ENCODE results near the gene CST2. TPM values are rescaled to one million over a fixed set of nuclear protein-coding genes. Genes with fewer than 3 reads are reported as not detected.
"Not testable (repeated sequence)": the region's sequence is repeated elsewhere in the genome, so short reads cannot be mapped to it uniquely, and the experiment has no call there.

The CST2 gene
- total RNA-seq, 4 donors from 2014 or later = not detected

DNA sequence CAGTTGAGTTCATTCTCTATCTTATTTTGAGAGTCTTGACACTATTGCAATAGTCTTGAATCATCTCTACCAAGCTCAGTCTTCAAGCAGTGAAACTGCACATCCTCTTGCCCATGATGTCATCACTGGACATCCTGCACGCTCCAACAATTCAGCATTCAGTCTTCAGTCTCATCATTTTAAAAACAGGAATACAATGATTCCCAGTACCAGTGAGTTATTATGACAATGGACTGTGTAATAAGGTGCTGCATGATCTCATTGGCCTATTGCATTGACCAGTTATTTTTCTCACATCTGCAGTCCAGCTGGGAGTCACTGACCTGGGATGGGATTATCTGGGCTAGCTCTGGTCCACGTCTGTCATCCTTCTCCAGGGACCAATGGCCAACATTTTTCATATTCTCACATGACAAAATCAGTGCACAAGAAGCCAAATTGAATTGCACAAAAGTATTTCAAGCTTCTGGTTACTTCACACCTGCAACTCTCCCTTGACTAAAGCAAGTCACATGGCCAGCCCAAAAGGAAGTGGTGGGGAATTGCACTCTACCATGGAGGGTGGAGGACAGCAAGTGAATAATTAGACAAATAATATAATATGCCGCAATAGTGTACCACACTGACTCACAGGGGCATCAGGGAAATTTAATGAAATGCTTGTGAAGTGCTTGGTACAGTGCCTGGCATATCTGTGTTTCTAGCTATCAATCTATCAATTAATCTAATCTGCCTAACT lies 6.4 kb upstream of the CST2 start:
- intact Hi-C loops (cut with DNase I; ENCODE audit: low total_unique reads) (no loop called here), in situ Hi-C loops (cut with MboI; ENCODE audit: low sequenced_read_pairs in 4 of 4) (no loop called here)
- H3K27me3 ChIP-seq = no peaks in the 10 kb centered on the region
- no peaks in the 10 kb centered on the region for H3K36me3 ChIP-seq
- no peak overlapping the region for H3K27ac ChIP-seq
- no peaks in the 10 kb centered on the region for H3K4me1 ChIP-seq
- no peak for TF ChIP-seq POLR2A (IDR thresholded peaks at IDR 0.05)
- TF ChIP-seq, protein P1, sequence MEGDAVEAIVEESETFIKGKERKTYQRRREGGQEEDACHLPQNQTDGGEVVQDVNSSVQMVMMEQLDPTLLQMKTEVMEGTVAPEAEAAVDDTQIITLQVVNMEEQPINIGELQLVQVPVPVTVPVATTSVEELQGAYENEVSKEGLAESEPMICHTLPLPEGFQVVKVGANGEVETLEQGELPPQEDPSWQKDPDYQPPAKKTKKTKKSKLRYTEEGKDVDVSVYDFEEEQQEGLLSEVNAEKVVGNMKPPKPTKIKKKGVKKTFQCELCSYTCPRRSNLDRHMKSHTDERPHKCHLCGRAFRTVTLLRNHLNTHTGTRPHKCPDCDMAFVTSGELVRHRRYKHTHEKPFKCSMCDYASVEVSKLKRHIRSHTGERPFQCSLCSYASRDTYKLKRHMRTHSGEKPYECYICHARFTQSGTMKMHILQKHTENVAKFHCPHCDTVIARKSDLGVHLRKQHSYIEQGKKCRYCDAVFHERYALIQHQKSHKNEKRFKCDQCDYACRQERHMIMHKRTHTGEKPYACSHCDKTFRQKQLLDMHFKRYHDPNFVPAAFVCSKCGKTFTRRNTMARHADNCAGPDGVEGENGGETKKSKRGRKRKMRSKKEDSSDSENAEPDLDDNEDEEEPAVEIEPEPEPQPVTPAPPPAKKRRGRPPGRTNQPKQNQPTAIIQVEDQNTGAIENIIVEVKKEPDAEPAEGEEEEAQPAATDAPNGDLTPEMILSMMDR (IDR thresholded peaks at IDR 0.05 in 4 of 5, conservative IDR thresholded peaks at IDR 0.05 in 1 of 5) = no peak
- H3K4me3 ChIP-seq = no peak overlapping the region
- ATAC-seq (no peak), DNase-seq (no peak)
- no peaks in the 10 kb centered on the region for H3K9me3 ChIP-seq

GRCh38 chr20:23831961-23832360 lies 5.4 kb upstream of the CST2 start:
- DNase-seq; H3K4me3 ChIP-seq; H3K9me3 ChIP-seq; H3K27me3 ChIP-seq; H3K4me1 ChIP-seq; H3K27ac ChIP-seq; ATAC-seq; in situ Hi-C loops (cut with MboI; ENCODE audit: low sequenced_read_pairs in 4 of 4); intact Hi-C loops (cut with DNase I; ENCODE audit: low total_unique reads); H3K36me3 ChIP-seq: not testable (repeated sequence)

- intact Hi-C loops (cut with DNase I; ENCODE audit: low total_unique reads) = no loop called here
- DNase-seq = no peak
- Histone ChIP-seq H3K27me3 (no peaks in the 10 kb centered on the region), H3K27ac (no peak overlapping the region), H3K9me3 (no peaks in the 10 kb centered on the region), H3K4me1 (no peaks in the 10 kb centered on the region), H3K4me3 (no peak overlapping the region), H3K36me3 (no peaks in the 10 kb centered on the region)
- in situ Hi-C loops (cut with MboI; ENCODE audit: low sequenced_read_pairs in 4 of 4) = no loop called here
- no peak for ATAC-seq
- TF ChIP-seq, protein P1 (IDR thresholded peaks at IDR 0.05 in 4 of 5, conservative IDR thresholded peaks at IDR 0.05 in 1 of 5) = no peak
- TF ChIP-seq POLR2A (IDR thresholded peaks at IDR 0.05) = no peak
Observed at GRCh38 chr20:23823621-23824324, 2.8 kb downstream of the CST2 start.

DNA sequence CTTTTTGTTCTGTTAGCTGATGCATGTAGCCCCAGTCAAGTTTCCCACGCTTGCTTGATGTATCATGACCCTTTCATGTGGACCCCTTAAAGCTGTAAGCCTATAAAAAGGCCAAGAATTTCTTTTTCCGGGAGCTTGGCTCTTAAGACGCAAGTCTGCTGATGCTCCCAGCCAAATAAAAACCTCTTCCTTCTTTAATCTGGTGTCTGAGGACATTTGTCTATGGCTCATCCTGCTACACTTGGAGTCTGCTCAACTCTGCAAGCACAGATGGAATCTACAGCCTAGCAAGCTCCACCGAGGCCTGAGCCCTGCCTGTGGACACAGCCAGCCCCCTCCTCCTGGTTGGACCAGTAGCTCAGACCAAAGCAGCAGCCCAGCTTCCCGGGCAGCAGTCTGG lies 3.4 kb downstream of the CST2 start:
- intact Hi-C loops (cut with DNase I; ENCODE audit: low total_unique reads) (no loop called here), in situ Hi-C loops (cut with MboI; ENCODE audit: low sequenced_read_pairs in 4 of 4) (no loop called here)
- H3K27ac ChIP-seq = no peak overlapping the region
- DNase-seq (no peak), ATAC-seq (no peak)
- H3K36me3 ChIP-seq = no peaks in the 10 kb centered on the region
- H3K27me3 ChIP-seq = no peaks in the 10 kb centered on the region
- H3K9me3 ChIP-seq = no peaks in the 10 kb centered on the region
- TF ChIP-seq, protein P1 (IDR thresholded peaks at IDR 0.05 in 4 of 5, conservative IDR thresholded peaks at IDR 0.05 in 1 of 5) = no peak
- TF ChIP-seq POLR2A (IDR thresholded peaks at IDR 0.05) = no peak
- no peak overlapping the region for H3K4me3 ChIP-seq
- no peaks in the 10 kb centered on the region for H3K4me1 ChIP-seq

GRCh38 chr20:23820493-23820892 lies 6.0 kb downstream of the CST2 start:
- H3K36me3 ChIP-seq = no peaks in the 10 kb centered on the region
- no peak for TF ChIP-seq POLR2A (IDR thresholded peaks at IDR 0.05)
- TF ChIP-seq, protein P1 (IDR thresholded peaks at IDR 0.05 in 4 of 5, conservative IDR thresholded peaks at IDR 0.05 in 1 of 5) = no peak
- no peaks in the 10 kb centered on the region for H3K4me1 ChIP-seq
- no peak overlapping the region for H3K4me3 ChIP-seq
- H3K27ac ChIP-seq = no peak overlapping the region
- intact Hi-C loops (cut with DNase I; ENCODE audit: low total_unique reads) (no loop called here), in situ Hi-C loops (cut with MboI; ENCODE audit: low sequenced_read_pairs in 4 of 4) (no loop called here)
- ATAC-seq (no peak), DNase-seq (no peak)
- no peaks in the 10 kb centered on the region for H3K9me3 ChIP-seq
- H3K27me3 ChIP-seq = no peaks in the 10 kb centered on the region

DNA sequence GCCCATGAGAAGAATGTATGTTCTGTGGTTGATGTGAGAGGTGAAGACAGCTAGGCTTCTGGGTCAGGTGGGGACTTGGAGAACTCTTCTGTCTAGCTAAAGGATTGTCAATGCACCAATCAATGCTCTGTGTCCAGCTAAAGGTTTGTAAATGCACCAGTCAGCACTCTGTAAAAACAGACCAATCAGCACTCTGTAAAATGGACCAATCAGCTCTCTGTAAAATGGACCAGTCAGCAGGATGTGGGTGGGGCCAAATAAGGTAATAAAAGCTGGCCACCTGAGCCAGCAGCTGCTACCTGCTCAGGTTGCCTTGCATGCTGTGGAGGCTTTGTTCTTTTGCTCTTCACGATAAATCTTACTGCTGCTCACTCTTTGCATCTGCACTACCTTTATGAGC lies 15.0 kb downstream of the CST2 start:
- H3K4me3 ChIP-seq; H3K9me3 ChIP-seq; in situ Hi-C loops (cut with MboI; ENCODE audit: low sequenced_read_pairs in 4 of 4); H3K27me3 ChIP-seq; intact Hi-C loops (cut with DNase I; ENCODE audit: low total_unique reads); H3K36me3 ChIP-seq; DNase-seq; H3K27ac ChIP-seq; H3K4me1 ChIP-seq; ATAC-seq: not testable (repeated sequence)

DNA sequence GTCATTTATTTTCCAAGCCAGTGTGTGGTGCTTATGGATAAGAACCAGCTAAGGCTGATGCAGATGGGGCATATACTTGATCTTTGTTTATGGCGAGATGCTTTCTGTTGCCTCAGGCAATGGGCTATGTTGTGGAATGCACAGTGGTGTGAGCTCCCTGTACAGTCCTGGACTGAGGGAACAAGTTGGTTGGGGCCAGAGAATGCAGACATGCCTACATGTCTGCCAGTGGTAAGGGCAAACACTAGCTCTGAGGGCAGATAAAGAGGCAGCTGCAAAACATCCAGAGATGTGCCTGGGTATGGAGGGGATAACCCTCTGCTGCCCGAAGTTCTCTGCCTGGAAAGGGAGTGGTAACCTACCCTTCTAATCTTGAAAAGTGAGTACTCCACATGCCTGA lies 16.2 kb downstream of the CST2 start:
- ATAC-seq; intact Hi-C loops (cut with DNase I; ENCODE audit: low total_unique reads); H3K4me1 ChIP-seq; DNase-seq; H3K36me3 ChIP-seq; in situ Hi-C loops (cut with MboI; ENCODE audit: low sequenced_read_pairs in 4 of 4); H3K4me3 ChIP-seq; H3K27me3 ChIP-seq; H3K9me3 ChIP-seq; H3K27ac ChIP-seq: not testable (repeated sequence)
